Activated CD8-positive, alpha-beta memory T cell treated with anti-CD3 and anti-CD28 coated beads, Interleukin-2, amount 50 U/mL, for 48 hours (primary cell): ENCODE measurements around the gene ATP2B2.

Source experiments
- DNase-seq: peaks from one replicate; pipeline ENCODE4 v3.0.0-alpha.2; 2020

Gene ATP2B2

GRCh38 chr3:10510743-10511432 is 5.5 kb upstream of the ATP2B2 start:
- no peak for DNase-seq

- no peak for DNase-seq
Observed at GRCh38 chr3:10510086-10510742, 4.8 kb upstream of the ATP2B2 start.

- no peak for DNase-seq
Observed at GRCh38 chr3:10509325-10509724, 3.9 kb upstream of the ATP2B2 start.

- no peak for DNase-seq
Observed at GRCh38 chr3:10508619-10509260, 3.4 kb upstream of the ATP2B2 start.

GRCh38 chr3:10508235-10508618 is 2.8 kb upstream of the ATP2B2 start:
- no peak for DNase-seq

GRCh38 chr3:10507331-10507730 is 1.9 kb upstream of the ATP2B2 start:
- no peak for DNase-seq

- DNase-seq = no peak
Observed at GRCh38 chr3:10506696-10507095, 1.3 kb upstream of the ATP2B2 start.

- DNase-seq = no peak
Observed at GRCh38 chr3:10505791-10506585, 602 bp upstream of the ATP2B2 start.

GRCh38 chr3:10504171-10505049 is 976 bp downstream of the ATP2B2 start:
- DNase-seq = no peak

- no peak for DNase-seq
Observed at GRCh38 chr3:10503217-10503796, 2.1 kb downstream of the ATP2B2 start.

GRCh38 chr3:10502185-10502880 is 3.1 kb downstream of the ATP2B2 start:
- DNase-seq = no peak

- no peak for DNase-seq
Observed at GRCh38 chr3:10501664-10502052, 3.7 kb downstream of the ATP2B2 start.

GRCh38 chr3:10500717-10501663 is 4.4 kb downstream of the ATP2B2 start:
- no peak for DNase-seq

GRCh38 chr3:10498271-10498670 is 7.1 kb downstream of the ATP2B2 start:
- no peak for DNase-seq

GRCh38 chr3:10497439-10497838 is 7.9 kb downstream of the ATP2B2 start:
- no peak for DNase-seq

GRCh38 chr3:10496121-10496863 is 9.1 kb downstream of the ATP2B2 start:
- no peak for DNase-seq

GRCh38 chr3:10495614-10496013 is 9.8 kb downstream of the ATP2B2 start:
- DNase-seq = no peak

- DNase-seq = no peak
Observed at GRCh38 chr3:10495003-10495402, 10.4 kb downstream of the ATP2B2 start.

- DNase-seq = no peak
Observed at GRCh38 chr3:10494180-10494579, 11.2 kb downstream of the ATP2B2 start.
